NCI-H345 treated with DMSO at 0.1 percent for 48 hours (cell line): ENCODE measurements around the gene CD79A.

Experiments used
- DNase-seq: peaks from one replicate; lab custom pipeline; 2025; ENCODE audit not compliant: unreplicated experiment; lab: John Stamatoyannopoulos, UW

The CD79A gene

GRCh38 chr19:41930322-41930722 is 53.2 kb downstream of the CD79A start:
- DNase-seq = no peak
